SJSA1 (cell line): ENCODE measurements around the gene TNS1. TPM values are rescaled to one million over a fixed set of nuclear protein-coding genes. Genes with fewer than 3 reads are reported as not detected.

ENCODE experiments used
- DNase-seq, 2 experiments: peaks; one replicate each; pipeline ENCODE4 v3.0.0-alpha.2; 2015 to 2020; ENCODE audit warnings: low spot score in 2 of 2, low read depth in 1 of 2
- H3K27ac ChIP-seq: fragments of 250-450 bp; sonication (Bioruptor Pico); 2 replicates; pipeline ENCODE4 v1.5.1; 2020; ENCODE audit warnings: mild to moderate bottlenecking, moderate library complexity
- H3K27me3 ChIP-seq: fragments of 250-450 bp; sonication (Bioruptor Pico); replicated peaks from 2 replicates; pipeline ENCODE4 v1.5.1; 2020; ENCODE audit warnings: mild to moderate bottlenecking, moderate library complexity
- H3K36me3 ChIP-seq: fragments of 250-450 bp; sonication (Bioruptor Pico); 2 replicates; pipeline ENCODE4 v1.5.1; 2020; ENCODE audit warnings: mild to moderate bottlenecking
- H3K4me1 ChIP-seq: fragments of 250-450 bp; sonication (Bioruptor Pico); replicated peaks from 2 replicates; pipeline ENCODE4 v1.6.1; 2021; ENCODE audit warnings: mild to moderate bottlenecking
- H3K4me3 ChIP-seq: fragments of 250-450 bp; sonication (Bioruptor Pico); 2 replicates; pipeline ENCODE4 v1.5.1; 2020; ENCODE audit warnings: mild to moderate bottlenecking
- H3K9me3 ChIP-seq: fragments of 250-450 bp; sonication (Bioruptor Pico); replicated peaks from 2 replicates; pipeline ENCODE4 v1.5.1; 2020; ENCODE audit warnings: mild to moderate bottlenecking
- total RNA-seq: library from RNA; depleted of rRNA; stranded (reverse); fragments of >200 nt; shearing (Covaris generic); gene quantifications from 2 replicates; pipeline ENCODE4 v1.2.3, GENCODE V29; 2014

TNS1 gene
- total RNA-seq, 1 experiment from 2014 or later: 9.8 TPM

- no peak overlapping the region for H3K27ac ChIP-seq
- H3K9me3 ChIP-seq: no peaks in the 10 kb centered on the region
- H3K4me1 ChIP-seq: peaks cover 42% of the 10 kb centered on the region
- no peak for DNase-seq
- no peaks in the 10 kb centered on the region for H3K36me3 ChIP-seq
- H3K27me3 ChIP-seq: no peaks in the 10 kb centered on the region
- no peak overlapping the region for H3K4me3 ChIP-seq
Observed at GRCh38 chr2:217927601-217928323, 75.0 kb downstream of the TNS1 start.

- Histone ChIP-seq H3K9me3 (no peaks in the 10 kb centered on the region), H3K4me1 (peaks cover 48% of the 10 kb centered on the region), H3K36me3 (no peaks in the 10 kb centered on the region), H3K27me3 (no peaks in the 10 kb centered on the region), H3K27ac (no peak overlapping the region), H3K4me3 (no peak overlapping the region)
- DNase-seq: no peak
Observed at GRCh38 chr2:217926801-217927200, 76.0 kb downstream of the TNS1 start.

GRCh38 chr2:217924346-217924901 is 78.4 kb downstream of the TNS1 start:
- Histone ChIP-seq H3K9me3 (no peaks in the 10 kb centered on the region), H3K4me1 (peaks cover 54% of the 10 kb centered on the region), H3K27me3 (no peaks in the 10 kb centered on the region), H3K36me3 (peaks cover 3% of the 10 kb centered on the region; the same call in 1 of the 2 replicates), H3K27ac (no peak overlapping the region), H3K4me3 (no peak overlapping the region)
- DNase-seq: no peak

GRCh38 chr2:217923007-217923686 is 79.6 kb downstream of the TNS1 start:
- Histone ChIP-seq H3K27me3 (no peaks in the 10 kb centered on the region), H3K4me1 (peaks cover 56% of the 10 kb centered on the region), H3K4me3 (no peak overlapping the region), H3K36me3 (peaks cover 6% of the 10 kb centered on the region; the same call in 1 of the 2 replicates), H3K9me3 (no peaks in the 10 kb centered on the region), H3K27ac (no peak overlapping the region)
- no peak for DNase-seq

GRCh38 chr2:217922101-217923006 is 80.4 kb downstream of the TNS1 start:
- DNase-seq: peak; percentile 28 to 60
- no peak overlapping the region for H3K4me3 ChIP-seq
- no peaks in the 10 kb centered on the region for H3K27me3 ChIP-seq
- H3K9me3 ChIP-seq: no peaks in the 10 kb centered on the region
- peaks cover 59% of the 10 kb centered on the region for H3K4me1 ChIP-seq
- peaks cover 6% of the 10 kb centered on the region; the same call in 1 of the 2 replicates for H3K36me3 ChIP-seq
- no peak overlapping the region for H3K27ac ChIP-seq

GRCh38 chr2:217920879-217921603 is 81.8 kb downstream of the TNS1 start:
- DNase-seq: no peak
- H3K4me1 ChIP-seq: peaks cover 72% of the 10 kb centered on the region
- H3K27me3 ChIP-seq: no peaks in the 10 kb centered on the region
- no peak overlapping the region for H3K4me3 ChIP-seq
- H3K9me3 ChIP-seq: no peaks in the 10 kb centered on the region
- H3K36me3 ChIP-seq: peaks cover 6% of the 10 kb centered on the region; the same call in 1 of the 2 replicates
- 0 out of 2 replicates have a peak overlapping the region, but pooled peaks have one; percentile 6 for H3K27ac ChIP-seq

GRCh38 chr2:217919781-217920351 is 82.9 kb downstream of the TNS1 start:
- Histone ChIP-seq H3K36me3 (peaks cover 6% of the 10 kb centered on the region), H3K4me1 (peaks cover 84% of the 10 kb centered on the region), H3K27me3 (no peaks in the 10 kb centered on the region), H3K4me3 (peak overlapping the region; percentile 4; the same call in 1 of the 2 replicates), H3K9me3 (no peaks in the 10 kb centered on the region), H3K27ac (peak overlapping the region; percentile 60)
- peak; percentile 53 to 78 for DNase-seq

GRCh38 chr2:217919204-217919603 is 83.6 kb downstream of the TNS1 start:
- H3K4me3 ChIP-seq: no peak overlapping the region
- peaks cover 87% of the 10 kb centered on the region for H3K4me1 ChIP-seq
- H3K9me3 ChIP-seq: no peaks in the 10 kb centered on the region
- H3K36me3 ChIP-seq: peaks cover 6% of the 10 kb centered on the region
- H3K27ac ChIP-seq: peak overlapping the region; percentile 60
- no peaks in the 10 kb centered on the region for H3K27me3 ChIP-seq
- DNase-seq: no peak

GRCh38 chr2:217918308-217919024 is 84.3 kb downstream of the TNS1 start:
- Histone ChIP-seq H3K4me1 (peaks cover 87% of the 10 kb centered on the region), H3K4me3 (no peak overlapping the region), H3K9me3 (no peaks in the 10 kb centered on the region), H3K27ac (no peak overlapping the region), H3K27me3 (no peaks in the 10 kb centered on the region), H3K36me3 (peaks cover 6% of the 10 kb centered on the region)
- DNase-seq: peak; percentile 46 to 72

GRCh38 chr2:217916504-217917254 is 86.1 kb downstream of the TNS1 start:
- no peaks in the 10 kb centered on the region for H3K27me3 ChIP-seq
- H3K4me1 ChIP-seq: peaks cover 72% of the 10 kb centered on the region
- peak overlapping the region; percentile 22 for H3K27ac ChIP-seq
- H3K4me3 ChIP-seq: no peak overlapping the region
- no peaks in the 10 kb centered on the region for H3K9me3 ChIP-seq
- no peak for DNase-seq
- peaks cover 6% of the 10 kb centered on the region for H3K36me3 ChIP-seq

GRCh38 chr2:217915706-217916105 is 87.1 kb downstream of the TNS1 start:
- H3K27ac ChIP-seq: peak overlapping the region; percentile 75
- no peaks in the 10 kb centered on the region for H3K27me3 ChIP-seq
- H3K9me3 ChIP-seq: no peaks in the 10 kb centered on the region
- peak; percentile 72 to 75 for DNase-seq
- peaks cover 62% of the 10 kb centered on the region for H3K4me1 ChIP-seq
- peaks cover 6% of the 10 kb centered on the region for H3K36me3 ChIP-seq
- H3K4me3 ChIP-seq: no peak overlapping the region
